WTC11 (cell line): ENCODE measurements around the gene POLD4. TPM values are rescaled to one million over a fixed set of nuclear protein-coding genes. Genes with fewer than 3 reads are reported as not detected.

Experiments used
- ATAC-seq: fragments of 200-7000 bp; cut with Tn5 transposase; 2 replicates; pipeline ENCODE4 v1.10.0; 2021; ENCODE audit warnings: mild to moderate bottlenecking, moderate library complexity
- CTCF ChIA-PET: fragments of 300-600 bp; sonication (Branson Sonifier 250); formaldehyde crosslinking; loops from one replicate; lab custom pipeline; 2021; ENCODE audit warnings: antibody characterized with exemption; lab: Charles Lee
- POLR2A ChIA-PET: fragments of 350-600 bp; sonication (Branson Sonifier 250); formaldehyde crosslinking; loops from one replicate; lab custom pipeline; 2021; ENCODE audit warnings: antibody characterized with exemption; lab: Charles Lee
- DNase-seq: peaks from one replicate; pipeline ENCODE4 v3.0.0; 2021; ENCODE audit warnings: low spot score
- H3K27ac Mint-ChIP-seq: 2 replicates; pipeline ENCODE4 v1.8.0; 2021; ENCODE audit warnings: mixed read lengths
- H3K27me3 Mint-ChIP-seq: 2 replicates; pipeline ENCODE4 v1.8.0; 2021; ENCODE audit warnings: low read depth, mild to moderate bottlenecking, moderate library complexity, mixed read lengths
- H3K36me3 Mint-ChIP-seq: 2 replicates; pipeline ENCODE4 v1.8.0; 2021; ENCODE audit warnings: mixed read lengths
- H3K4me1 Mint-ChIP-seq: 2 replicates; pipeline ENCODE4 v1.8.0; 2022; ENCODE audit warnings: mixed read lengths
- H3K4me3 Mint-ChIP-seq: 2 replicates; pipeline ENCODE4 v1.8.0; 2021; ENCODE audit warnings: mild to moderate bottlenecking, moderate library complexity, mixed read lengths
- H3K9me3 Mint-ChIP-seq: 2 replicates; pipeline ENCODE4 v1.8.0; 2021; ENCODE audit warnings: mixed read lengths
- ATF6 ChIP-seq: sonication (generic); formaldehyde crosslinking; IDR thresholded peaks from 2 replicates; pipeline ENCODE4 v1.8.1; 2023; ENCODE audit warnings: mild to moderate bottlenecking, missing genetic modification reagents
- CBFB ChIP-seq: sonication (generic); formaldehyde crosslinking; IDR thresholded peaks from 2 replicates; pipeline ENCODE4 v1.8.1; 2022; ENCODE audit warnings: mild to moderate bottlenecking, low read depth, missing genetic modification reagents
- CREB1 ChIP-seq: sonication (generic); formaldehyde crosslinking; IDR thresholded peaks from 2 replicates; pipeline ENCODE4 v1.8.0; 2023; ENCODE audit warnings: mild to moderate bottlenecking, missing genetic modification reagents
- E2F4 ChIP-seq: sonication (generic); formaldehyde crosslinking; IDR thresholded peaks from 2 replicates; pipeline ENCODE4 v1.8.1; 2022; ENCODE audit warnings: low read depth, mild to moderate bottlenecking, moderate library complexity, missing genetic modification reagents, borderline replicate concordance
- MXD4 ChIP-seq: fragments of 250-450 bp; sonication (Bioruptor Pico); IDR thresholded peaks from 2 replicates; pipeline ENCODE4 v1.8.0; 2021; ENCODE audit warnings: mild to moderate bottlenecking, moderate library complexity, borderline replicate concordance
- NR1H2 ChIP-seq: sonication (generic); formaldehyde crosslinking; IDR thresholded peaks from 2 replicates; pipeline ENCODE4 v1.9.0; 2021; ENCODE audit warnings: mild to moderate bottlenecking, moderate library complexity, missing genetic modification reagents
- PRDM15 ChIP-seq: sonication (generic); formaldehyde crosslinking; IDR thresholded peaks from 2 replicates; pipeline ENCODE4 v1.8.0; 2022; ENCODE audit warnings: missing genetic modification reagents
- SMAD4 ChIP-seq: sonication (generic); formaldehyde crosslinking; IDR thresholded peaks from 2 replicates; pipeline ENCODE4 v1.8.0; 2022; ENCODE audit warnings: mild to moderate bottlenecking, missing genetic modification reagents
- ZNF423 ChIP-seq: fragments of 250-450 bp; sonication (Bioruptor Pico); IDR thresholded peaks from 2 replicates; pipeline ENCODE4 v2.1.2; 2022; ENCODE audit warnings: mild to moderate bottlenecking, moderate library complexity
- ZNF512 ChIP-seq: sonication (generic); formaldehyde crosslinking; IDR thresholded peaks from 2 replicates; pipeline ENCODE4 v1.8.1; 2022; ENCODE audit warnings: missing genetic modification reagents, borderline replicate concordance
- total RNA-seq: library from RNA; stranded (reverse); gene quantifications from 3 replicates; pipeline ENCODE4 v1.2.3, GENCODE V29; 2021
- TF ChIP-seq, protein P1 (sequence below): sonication (generic); formaldehyde crosslinking; IDR thresholded peaks from 2 replicates; pipeline ENCODE4 v1.8.0; 2023; ENCODE audit warnings: mild to moderate bottlenecking, missing genetic modification reagents
- TF ChIP-seq, protein P2 (sequence below): fragments of 250-450 bp; sonication (Bioruptor Pico); conservative IDR thresholded peaks from 2 replicates; pipeline ENCODE4 v1.9.0; 2021; ENCODE audit warnings: mild to moderate bottlenecking

POLD4 gene
- total RNA-seq, 1 experiment from 2014 or later: 30.3 TPM

GRCh38 chr11:67364783-67365722 is 11.7 kb upstream of the POLD4 start:
- 0 out of 2 replicates have a peak overlapping the region, but pooled peaks have one; percentile 55 for H3K27ac Mint-ChIP-seq
- no peak for ATAC-seq
- no peaks in the 10 kb centered on the region for H3K9me3 Mint-ChIP-seq
- POLR2A ChIA-PET: no interaction called here
- DNase-seq: no peak
- H3K4me3 Mint-ChIP-seq: no peak overlapping the region
- peaks cover 73% of the 10 kb centered on the region for H3K27me3 Mint-ChIP-seq
- TF ChIP-seq ATF6 (CRISPR knock-in tag): no peak
- TF ChIP-seq CBFB: no peak
- no peak for TF ChIP-seq E2F4 (CRISPR knock-in tag)
- no peak for TF ChIP-seq SMAD4 (CRISPR knock-in tag)
- no peak for TF ChIP-seq ZNF423 (CRISPR knock-in tag)
- no peak for TF ChIP-seq ZNF512 (CRISPR knock-in tag)
- no peak for TF ChIP-seq CREB1 (CRISPR knock-in tag)
- TF ChIP-seq, all 79 proteins: peak for 0
- CTCF ChIA-PET: interaction anchor here (0.6 to 25.7 kb wide), 8 partner anchors 9 to 270 kb away, joined by 3 to 842 read pairs (median 6); partner anchors contain the start of genes POLD4 and PPP1CA
- Mint-ChIP-seq H3K36me3 (no peaks in the 10 kb centered on the region), H3K4me1 (peaks cover 15% of the 10 kb centered on the region)

DNA sequence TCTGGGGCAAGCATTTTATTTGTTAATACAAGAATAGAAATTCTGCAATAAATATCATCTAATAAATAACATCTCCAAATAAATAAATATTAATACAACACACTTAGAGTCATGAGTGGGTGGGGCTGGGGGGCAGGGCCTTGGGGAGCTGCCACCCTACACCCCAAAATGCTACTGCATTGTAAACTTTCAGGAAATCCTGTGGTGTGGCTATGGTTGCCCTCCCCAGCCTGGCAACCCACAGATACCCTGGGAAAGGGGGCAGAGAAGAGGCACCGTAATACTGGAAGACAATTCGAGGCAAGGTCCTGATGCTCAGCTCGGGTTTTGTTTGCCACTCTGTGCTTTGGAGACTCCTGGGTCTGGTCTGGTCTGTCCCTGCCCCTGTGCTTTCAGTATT is 10.8 kb upstream of the POLD4 start:
- no peak for DNase-seq
- Mint-ChIP-seq H3K4me3 (no peak overlapping the region), H3K4me1 (peaks cover 12% of the 10 kb centered on the region), H3K36me3 (no peaks in the 10 kb centered on the region), H3K27me3 (peaks cover 67% of the 10 kb centered on the region), H3K9me3 (no peaks in the 10 kb centered on the region), H3K27ac (no peak overlapping the region)
- no peak for ATAC-seq
- ChIA-PET POLR2A (no interaction called here), CTCF (interaction anchor here (0.9 to 25.7 kb wide), 5 partner anchors 11 to 25 kb away, joined by 3 to 842 read pairs (median 8); partner anchors contain the start of gene POLD4)
- TF ChIP-seq, protein P1, sequence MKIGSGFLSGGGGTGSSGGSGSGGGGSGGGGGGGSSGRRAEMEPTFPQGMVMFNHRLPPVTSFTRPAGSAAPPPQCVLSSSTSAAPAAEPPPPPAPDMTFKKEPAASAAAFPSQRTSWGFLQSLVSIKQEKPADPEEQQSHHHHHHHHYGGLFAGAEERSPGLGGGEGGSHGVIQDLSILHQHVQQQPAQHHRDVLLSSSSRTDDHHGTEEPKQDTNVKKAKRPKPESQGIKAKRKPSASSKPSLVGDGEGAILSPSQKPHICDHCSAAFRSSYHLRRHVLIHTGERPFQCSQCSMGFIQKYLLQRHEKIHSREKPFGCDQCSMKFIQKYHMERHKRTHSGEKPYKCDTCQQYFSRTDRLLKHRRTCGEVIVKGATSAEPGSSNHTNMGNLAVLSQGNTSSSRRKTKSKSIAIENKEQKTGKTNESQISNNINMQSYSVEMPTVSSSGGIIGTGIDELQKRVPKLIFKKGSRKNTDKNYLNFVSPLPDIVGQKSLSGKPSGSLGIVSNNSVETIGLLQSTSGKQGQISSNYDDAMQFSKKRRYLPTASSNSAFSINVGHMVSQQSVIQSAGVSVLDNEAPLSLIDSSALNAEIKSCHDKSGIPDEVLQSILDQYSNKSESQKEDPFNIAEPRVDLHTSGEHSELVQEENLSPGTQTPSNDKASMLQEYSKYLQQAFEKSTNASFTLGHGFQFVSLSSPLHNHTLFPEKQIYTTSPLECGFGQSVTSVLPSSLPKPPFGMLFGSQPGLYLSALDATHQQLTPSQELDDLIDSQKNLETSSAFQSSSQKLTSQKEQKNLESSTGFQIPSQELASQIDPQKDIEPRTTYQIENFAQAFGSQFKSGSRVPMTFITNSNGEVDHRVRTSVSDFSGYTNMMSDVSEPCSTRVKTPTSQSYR (CRISPR knock-in tag): no peak
- no peak for TF ChIP-seq NR1H2 (CRISPR knock-in tag)

DNA sequence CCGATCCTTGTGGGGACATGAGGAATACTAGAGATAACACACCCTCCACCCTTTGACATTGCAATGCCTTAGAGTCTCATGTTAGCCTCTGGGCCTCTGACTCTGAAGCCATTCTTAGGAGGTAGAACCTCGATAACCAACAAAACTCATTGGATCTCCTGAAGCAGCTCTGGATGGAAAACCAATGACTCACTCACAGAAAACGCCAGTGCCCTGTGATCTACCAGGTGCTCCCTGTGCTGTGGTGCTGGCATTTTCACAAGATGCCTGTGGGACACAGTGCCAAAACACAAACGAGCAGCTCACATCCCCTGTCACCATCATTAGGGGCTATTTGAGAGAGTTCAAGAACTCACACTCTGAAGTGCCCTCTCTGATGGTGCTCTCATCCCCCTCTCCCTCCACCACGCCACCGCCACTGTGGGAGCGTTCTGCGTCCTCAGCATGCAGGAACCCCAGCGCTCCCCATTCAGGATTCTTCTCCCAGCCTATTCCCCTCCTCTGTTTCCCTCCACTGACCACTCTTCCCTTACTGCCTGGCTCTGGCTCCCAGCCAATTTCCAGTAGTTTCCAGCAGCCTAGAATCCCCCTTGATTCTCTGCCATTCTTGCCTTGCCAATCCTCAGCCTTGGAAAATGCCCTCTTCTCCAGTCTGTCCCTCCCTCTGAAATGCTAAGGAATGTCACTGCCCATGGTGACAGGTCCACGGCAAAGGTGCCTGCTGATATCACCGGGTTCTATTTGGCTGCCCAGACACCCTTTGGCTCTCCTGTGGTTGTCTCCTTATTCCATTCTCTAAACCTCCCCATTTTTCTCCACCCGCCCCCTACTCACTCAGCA is 4.7 kb upstream of the POLD4 start:
- H3K36me3 Mint-ChIP-seq: no peaks in the 10 kb centered on the region
- DNase-seq: no peak
- ChIA-PET CTCF (interaction anchor here (1.0 to 10.1 kb wide), 5 partner anchors 12 to 97 kb away, joined by 3 to 842 read pairs (median 8); partner anchors contain the start of gene CLCF1), POLR2A (no interaction called here)
- no peak for ATAC-seq
- no peak overlapping the region for H3K27ac Mint-ChIP-seq
- no peak overlapping the region for H3K4me3 Mint-ChIP-seq
- peaks cover 24% of the 10 kb centered on the region for H3K4me1 Mint-ChIP-seq
- H3K27me3 Mint-ChIP-seq: peaks cover 42% of the 10 kb centered on the region
- no peaks in the 10 kb centered on the region for H3K9me3 Mint-ChIP-seq
- TF ChIP-seq, protein P2, sequence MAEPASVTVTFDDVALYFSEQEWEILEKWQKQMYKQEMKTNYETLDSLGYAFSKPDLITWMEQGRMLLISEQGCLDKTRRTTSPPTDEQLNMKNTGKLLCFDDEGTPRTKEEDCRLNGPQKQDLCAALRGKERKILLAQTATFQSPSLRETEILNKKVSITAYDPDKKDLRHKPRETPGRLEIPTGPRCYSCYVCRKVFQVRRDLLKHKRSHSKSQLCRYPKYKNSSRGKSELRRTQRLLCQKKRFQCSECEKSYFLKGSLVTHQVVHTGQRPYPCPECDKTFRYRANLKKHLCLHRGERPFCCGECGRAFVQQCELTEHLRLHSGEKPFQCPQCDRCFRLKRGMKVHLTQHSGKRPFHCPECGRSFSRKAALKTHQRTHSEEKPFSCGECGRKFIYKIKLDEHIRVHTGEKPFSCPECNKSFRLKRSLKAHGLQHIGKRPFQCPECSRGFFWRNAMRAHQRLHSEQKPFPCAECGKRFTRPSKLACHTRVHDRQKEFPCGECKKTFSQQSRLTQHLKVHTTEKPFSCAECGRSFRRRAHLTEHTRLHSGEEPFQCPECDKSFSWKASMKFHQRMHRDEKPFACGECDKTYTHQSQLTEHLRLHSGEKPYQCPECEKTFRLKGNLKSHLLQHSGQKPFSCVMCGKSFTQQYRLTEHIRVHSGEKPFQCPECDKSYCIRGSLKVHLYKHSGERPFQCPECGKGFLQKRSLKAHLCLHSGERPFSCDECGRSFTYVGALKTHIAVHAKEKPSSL (CRISPR knock-in tag): no peak
- TF ChIP-seq PRDM15 (CRISPR knock-in tag): no peak
- TF ChIP-seq MXD4 (CRISPR knock-in tag): no peak
